HCT116 (cell line): ENCODE results near the gene NUP210. TPM values are rescaled to one million over a fixed set of nuclear protein-coding genes. Genes with fewer than 3 reads are reported as not detected.

Source experiments
- ATAC-seq: fragments of 200-7000 bp; cut with Tn5 transposase; 2 replicates; pipeline ENCODE4 v1.9.1; 2020; ENCODE audit warnings: mild to moderate bottlenecking, moderate library complexity
- BruUV-seq: library from RNA; stranded (reverse); fragments of 400-500 nt; replicated peaks from 2 replicates; lab custom pipeline; 2021; lab: Mats Ljungman, UMichigan
- CTCF ChIA-PET: fragments of 300-600 bp; sonication (Branson Sonifier 250); formaldehyde crosslinking; loops from one replicate; lab custom pipeline; 2021; ENCODE audit warnings: antibody characterized with exemption; lab: Charles Lee
- POLR2A ChIA-PET: fragments of 300-600, 350-600 bp; sonication (Branson Sonifier 250); formaldehyde crosslinking; loops from one replicate; lab custom pipeline; 2021; ENCODE audit warnings: antibody characterized with exemption; lab: Charles Lee
- RAD21 ChIA-PET, 2 experiments: fragments of 300-600 bp; sonication (Branson Sonifier 250); formaldehyde crosslinking; loops; one replicate each; lab custom pipeline; 2023; ENCODE audit warnings: low total read pairs in 2 of 2; ENCODE audit not compliant: uncharacterized antibody in 2 of 2, unreplicated experiment in 2 of 2, low non-redundant PET in 1 of 2; lab: Charles Lee
- DNase-seq: peaks from one replicate; pipeline ENCODE4 v3.0.0-alpha.2; 2010; ENCODE audit warnings: low read depth, low spot score
- H2AFZ ChIP-seq: fragments of 200-600 bp; shearing (Covaris generic), sonication (generic); 2 replicates; pipeline ENCODE4 v1.6.1; 2017; ENCODE audit warnings: low read depth, mixed run types, mixed read lengths, antibody characterized with exemption, low read length; ENCODE audit not compliant: poor library complexity, severe bottlenecking
- H3K27ac ChIP-seq: 2 replicates; pipeline ENCODE4 v1.5.1; 2012; ENCODE audit warnings: low read depth, low read length
- H3K27me3 ChIP-seq: fragments of 200-600 bp; sonication (generic); 2 replicates; pipeline ENCODE4 v1.6.1; 2016; ENCODE audit warnings: mixed run types, low read length, mixed read lengths; ENCODE audit not compliant: insufficient read depth
- H3K36me3 ChIP-seq, 2 experiments: fragments of 200-500 bp in 1 of 2; fragments of 200-600 bp in 1 of 2; sonication (Bioruptor generic) in 1 of 2; sonication (generic) in 1 of 2; 2 replicates each; pipeline versions ENCODE4 v1.5.1 to v1.6.1; 2014 to 2016; ENCODE audit warnings: low read length in 2 of 2, inconsistent platforms in 1 of 2, mixed read lengths in 1 of 2, mixed run types in 1 of 2; ENCODE audit not compliant: insufficient read depth in 2 of 2, control insufficient read depth in 1 of 2
- H3K4me1 ChIP-seq, 2 experiments: fragments of 200-600 bp in 1 of 2; sonication (generic) in 1 of 2; 2 replicates each; pipeline versions ENCODE4 v1.5.1 to v1.6.1; 2012 to 2017; ENCODE audit warnings: low read length in 2 of 2, inconsistent platforms in 1 of 2, mild to moderate bottlenecking in 1 of 2, mixed read lengths in 1 of 2, mixed run types in 1 of 2, moderate library complexity in 1 of 2; ENCODE audit not compliant: insufficient read depth in 2 of 2, control insufficient read depth in 1 of 2
- H3K4me2 ChIP-seq: fragments of 200-600 bp; sonication (generic); 2 replicates; pipeline ENCODE4 v1.6.1; 2017; ENCODE audit warnings: mixed run types, low read length, mixed read lengths
- H3K4me3 ChIP-seq, 2 experiments: fragments of 200-600 bp in 1 of 2; sonication (generic) in 1 of 2; replicated peaks in 1 of 2; 2 replicates each; pipeline ENCODE4 v1.5.1; 2011 to 2016; ENCODE audit warnings: low read length in 2 of 2, control low read depth in 1 of 2, low read depth in 1 of 2, mild to moderate bottlenecking in 1 of 2, mixed read lengths in 1 of 2, mixed run types in 1 of 2
- H3K79me2 ChIP-seq: fragments of 200-600 bp; sonication (generic); 2 replicates; pipeline ENCODE4 v1.6.1; 2017; ENCODE audit warnings: mild to moderate bottlenecking, mixed run types, low read length, moderate library complexity, mixed read lengths; ENCODE audit not compliant: insufficient read depth
- H3K9ac ChIP-seq: fragments of 200-600 bp; sonication (generic); 2 replicates; pipeline ENCODE4 v1.6.1; 2016; ENCODE audit warnings: low read length, mixed read lengths
- H3K9me2 ChIP-seq: fragments of 200-600 bp; sonication (generic), shearing (Covaris generic); 2 replicates; pipeline ENCODE4 v1.6.1; 2017; ENCODE audit warnings: mixed run types, mild to moderate bottlenecking, moderate library complexity; ENCODE audit not compliant: insufficient read depth
- H3K9me3 ChIP-seq, 2 experiments: fragments of 200-500 bp in 1 of 2; fragments of 200-600 bp in 1 of 2; sonication (Bioruptor generic) in 1 of 2; sonication (generic) in 1 of 2; 2 replicates each; pipeline ENCODE4 v1.6.1; 2014 to 2017; ENCODE audit warnings: low read length in 2 of 2, mixed read lengths in 2 of 2, inconsistent platforms in 1 of 2, low read depth in 1 of 2, mild to moderate bottlenecking in 1 of 2, mixed run types in 1 of 2, moderate library complexity in 1 of 2; ENCODE audit not compliant: control insufficient read depth in 1 of 2, insufficient read depth in 1 of 2
- H4K20me1 ChIP-seq: fragments of 200-600 bp; sonication (generic), shearing (Covaris generic); 2 replicates; pipeline ENCODE4 v1.6.1; 2017; ENCODE audit warnings: mixed run types, mild to moderate bottlenecking, moderate library complexity; ENCODE audit not compliant: insufficient read depth
- CBX3 ChIP-seq: IDR thresholded peaks from 2 replicates; pipeline ENCODE4 v1.6.1; 2012; ENCODE audit warnings: low read depth
- CEBPB ChIP-seq: IDR thresholded peaks from 2 replicates; pipeline ENCODE4 v1.6.1; 2012; ENCODE audit warnings: low read depth
- CTCF ChIP-seq, 3 experiments: fragments of 200-600 bp in 1 of 3; sonication (generic) in 1 of 3; IDR thresholded peaks in 2 of 3; conservative IDR thresholded peaks in 1 of 3; 2 replicates each; pipeline ENCODE4 v1.5.1; 2012 to 2017; ENCODE audit warnings: low read depth in 2 of 3, low read length in 2 of 3, antibody characterized with exemption in 1 of 3, borderline replicate concordance in 1 of 3, control low read depth in 1 of 3, mild to moderate bottlenecking in 1 of 3, mixed read lengths in 1 of 3, mixed run types in 1 of 3, moderate library complexity in 1 of 3; ENCODE audit not compliant: insufficient read depth in 1 of 3
- EGR1 ChIP-seq: IDR thresholded peaks from 2 replicates; pipeline ENCODE4 v1.6.1; 2012; ENCODE audit warnings: low read depth
- ELF1 ChIP-seq: IDR thresholded peaks from 2 replicates; pipeline ENCODE4 v1.6.1; 2012; ENCODE audit warnings: low read depth, borderline replicate concordance
- EZH2 ChIP-seq: fragments of 200-600 bp; sonication (generic); IDR thresholded peaks from 2 replicates; pipeline ENCODE4 v1.6.1; 2017; ENCODE audit warnings: antibody characterized with exemption, mixed run types
- EZH2phosphoT487 ChIP-seq: fragments of 200-600 bp; IDR thresholded peaks from 2 replicates; pipeline ENCODE4 v1.6.1; 2018; ENCODE audit warnings: antibody characterized with exemption, borderline replicate concordance
- FOSL1 ChIP-seq: IDR thresholded peaks from 2 replicates; pipeline ENCODE4 v1.6.1; 2012; ENCODE audit warnings: low read depth
- JUND ChIP-seq: IDR thresholded peaks from 2 replicates; pipeline ENCODE4 v1.6.1; 2012
- POLR2A ChIP-seq: IDR thresholded peaks from 2 replicates; pipeline ENCODE4 v1.7.0; 2011; ENCODE audit warnings: borderline replicate concordance; ENCODE audit not compliant: insufficient read depth, insufficient read length; ENCODE audit errors: extremely low read depth
- POLR2AphosphoS5 ChIP-seq: IDR thresholded peaks from 2 replicates; pipeline ENCODE4 v1.6.1; 2011; ENCODE audit warnings: mild to moderate bottlenecking, low read depth, low read length, moderate library complexity
- SIN3A ChIP-seq: IDR thresholded peaks from 2 replicates; pipeline ENCODE4 v1.6.1; 2012; ENCODE audit warnings: low read depth
- SP1 ChIP-seq: IDR thresholded peaks from 2 replicates; pipeline ENCODE4 v1.6.1; 2012; ENCODE audit warnings: low read depth
- SRF ChIP-seq: IDR thresholded peaks from 2 replicates; pipeline ENCODE4 v1.6.1; 2012; ENCODE audit warnings: low read depth
- TCF7L2 ChIP-seq: IDR thresholded peaks from 2 replicates; pipeline ENCODE4 v1.7.0; 2011; ENCODE audit warnings: borderline replicate concordance, inconsistent platforms; ENCODE audit not compliant: insufficient read depth, insufficient read length; ENCODE audit errors: extremely low read depth
- YY1 ChIP-seq: IDR thresholded peaks from 2 replicates; pipeline ENCODE4 v1.6.1; 2011; ENCODE audit warnings: low read length, low read depth, moderate library complexity, mild to moderate bottlenecking; ENCODE audit not compliant: insufficient replicate concordance; ENCODE audit errors: extremely low read depth
- intact Hi-C: fragments of 100-400 bp; cut with micrococcal nuclease; formaldehyde crosslinking; loops from 2 replicates; pipeline ENCODE4 v1.10.0; 2022
- total RNA-seq: library from RNA; stranded (reverse); gene quantifications from one replicate; pipeline ENCODE4 v1.2.1, GENCODE V29; 2021; ENCODE audit not compliant: unreplicated experiment
- TF ChIP-seq, protein P1 (sequence below): IDR thresholded peaks from 2 replicates; pipeline ENCODE4 v1.6.1; 2012; ENCODE audit warnings: low read depth
- TF ChIP-seq, protein P2 (sequence below): IDR thresholded peaks from 2 replicates; pipeline ENCODE4 v1.6.1; 2011; ENCODE audit warnings: mild to moderate bottlenecking, low read length, moderate library complexity; ENCODE audit not compliant: insufficient replicate concordance; ENCODE audit errors: extremely low read depth
- TF ChIP-seq, protein P3 (sequence below): IDR thresholded peaks from 2 replicates; pipeline ENCODE4 v1.6.1; 2012

Gene NUP210
- total RNA-seq, 1 experiment from 2014 or later: 74.9 TPM

DNA sequence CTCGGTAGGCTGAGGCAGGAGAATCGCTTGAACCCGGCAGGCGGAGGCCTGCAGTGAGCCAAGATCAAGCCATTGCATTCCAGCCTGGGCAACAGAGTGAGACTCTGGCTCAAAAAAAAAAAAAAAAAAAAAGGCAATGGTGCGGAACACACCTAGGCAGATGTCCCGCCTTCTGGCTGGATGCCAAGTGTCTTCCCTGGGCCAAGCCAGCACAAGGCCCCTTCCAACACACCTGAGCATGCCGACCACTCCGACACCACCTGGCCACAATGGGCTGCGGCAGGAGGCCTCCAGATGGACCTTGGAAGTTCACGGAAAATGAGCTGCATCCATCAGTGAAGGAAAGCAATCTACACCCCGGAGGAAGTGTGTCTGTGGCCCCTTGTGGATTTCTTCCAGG, 19.0 kb downstream of the NUP210 start:
- Histone ChIP-seq H3K9me3 (no peaks in the 10 kb centered on the region; a peak in 1 of 4 replicates), H3K27me3 (no peaks in the 10 kb centered on the region), H3K9me2 (no peaks in the 10 kb centered on the region), H2AFZ (no peak overlapping the region), H4K20me1 (no peaks in the 10 kb centered on the region), H3K4me1 (no peaks in the 10 kb centered on the region), H3K79me2 (peaks cover 51% of the 10 kb centered on the region), H3K27ac (no peak overlapping the region), H3K4me2 (no peak overlapping the region), H3K36me3 (peaks cover 0 to 9% of the 10 kb centered on the region in 2 experiments; a peak in 2 of 4 replicates), H3K9ac (no peak overlapping the region), H3K4me3 (no peak overlapping the region)
- ChIA-PET CTCF (no interaction called here), POLR2A (no interaction called here), RAD21 (no interaction called here)
- BruUV-seq: no TSS peak
- DNase-seq (no peak), ATAC-seq (no peak)
- intact Hi-C loops: no loop called here
- TF ChIP-seq SIN3A (no peak), CEBPB (no peak), POLR2A (no peak), TCF7L2 (no peak), EZH2 (no peak), FOSL1 (no peak), SP1 (no peak), POLR2AphosphoS5 (no peak), YY1 (no peak), EZH2phosphoT487 (no peak), SRF (no peak), JUND (no peak), ELF1 (no peak), CBX3 (no peak), CTCF (IDR thresholded peaks at IDR 0.05 in 2 of 3, conservative IDR thresholded peaks at IDR 0.05 in 1 of 3; ENCODE audit: borderline replicate concordance in 1 of 3, insufficient read depth in 1 of 3, low read depth in 2 of 3, low read length in 2 of 3) (no peak), EGR1 (no peak)
- TF ChIP-seq, protein P1, sequence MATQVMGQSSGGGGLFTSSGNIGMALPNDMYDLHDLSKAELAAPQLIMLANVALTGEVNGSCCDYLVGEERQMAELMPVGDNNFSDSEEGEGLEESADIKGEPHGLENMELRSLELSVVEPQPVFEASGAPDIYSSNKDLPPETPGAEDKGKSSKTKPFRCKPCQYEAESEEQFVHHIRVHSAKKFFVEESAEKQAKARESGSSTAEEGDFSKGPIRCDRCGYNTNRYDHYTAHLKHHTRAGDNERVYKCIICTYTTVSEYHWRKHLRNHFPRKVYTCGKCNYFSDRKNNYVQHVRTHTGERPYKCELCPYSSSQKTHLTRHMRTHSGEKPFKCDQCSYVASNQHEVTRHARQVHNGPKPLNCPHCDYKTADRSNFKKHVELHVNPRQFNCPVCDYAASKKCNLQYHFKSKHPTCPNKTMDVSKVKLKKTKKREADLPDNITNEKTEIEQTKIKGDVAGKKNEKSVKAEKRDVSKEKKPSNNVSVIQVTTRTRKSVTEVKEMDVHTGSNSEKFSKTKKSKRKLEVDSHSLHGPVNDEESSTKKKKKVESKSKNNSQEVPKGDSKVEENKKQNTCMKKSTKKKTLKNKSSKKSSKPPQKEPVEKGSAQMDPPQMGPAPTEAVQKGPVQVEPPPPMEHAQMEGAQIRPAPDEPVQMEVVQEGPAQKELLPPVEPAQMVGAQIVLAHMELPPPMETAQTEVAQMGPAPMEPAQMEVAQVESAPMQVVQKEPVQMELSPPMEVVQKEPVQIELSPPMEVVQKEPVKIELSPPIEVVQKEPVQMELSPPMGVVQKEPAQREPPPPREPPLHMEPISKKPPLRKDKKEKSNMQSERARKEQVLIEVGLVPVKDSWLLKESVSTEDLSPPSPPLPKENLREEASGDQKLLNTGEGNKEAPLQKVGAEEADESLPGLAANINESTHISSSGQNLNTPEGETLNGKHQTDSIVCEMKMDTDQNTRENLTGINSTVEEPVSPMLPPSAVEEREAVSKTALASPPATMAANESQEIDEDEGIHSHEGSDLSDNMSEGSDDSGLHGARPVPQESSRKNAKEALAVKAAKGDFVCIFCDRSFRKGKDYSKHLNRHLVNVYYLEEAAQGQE: no peak
- TF ChIP-seq, protein P2, sequence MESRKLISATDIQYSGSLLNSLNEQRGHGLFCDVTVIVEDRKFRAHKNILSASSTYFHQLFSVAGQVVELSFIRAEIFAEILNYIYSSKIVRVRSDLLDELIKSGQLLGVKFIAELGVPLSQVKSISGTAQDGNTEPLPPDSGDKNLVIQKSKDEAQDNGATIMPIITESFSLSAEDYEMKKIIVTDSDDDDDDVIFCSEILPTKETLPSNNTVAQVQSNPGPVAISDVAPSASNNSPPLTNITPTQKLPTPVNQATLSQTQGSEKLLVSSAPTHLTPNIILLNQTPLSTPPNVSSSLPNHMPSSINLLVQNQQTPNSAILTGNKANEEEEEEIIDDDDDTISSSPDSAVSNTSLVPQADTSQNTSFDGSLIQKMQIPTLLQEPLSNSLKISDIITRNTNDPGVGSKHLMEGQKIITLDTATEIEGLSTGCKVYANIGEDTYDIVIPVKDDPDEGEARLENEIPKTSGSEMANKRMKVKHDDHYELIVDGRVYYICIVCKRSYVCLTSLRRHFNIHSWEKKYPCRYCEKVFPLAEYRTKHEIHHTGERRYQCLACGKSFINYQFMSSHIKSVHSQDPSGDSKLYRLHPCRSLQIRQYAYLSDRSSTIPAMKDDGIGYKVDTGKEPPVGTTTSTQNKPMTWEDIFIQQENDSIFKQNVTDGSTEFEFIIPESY: no peak
- TF ChIP-seq, protein P3, sequence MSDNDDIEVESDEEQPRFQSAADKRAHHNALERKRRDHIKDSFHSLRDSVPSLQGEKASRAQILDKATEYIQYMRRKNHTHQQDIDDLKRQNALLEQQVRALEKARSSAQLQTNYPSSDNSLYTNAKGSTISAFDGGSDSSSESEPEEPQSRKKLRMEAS: no peak
